Skeletal muscle satellite cell (primary cell): ENCODE results near the gene PARP9.
A peak's percentile ranks its signal among the peaks of the same experiment; 100 is the strongest.

Experiments used
- H3K27me3 ChIP-seq: 2 replicates; pipeline ENCODE4 v1.7.0; 2013; ENCODE audit warnings: low read length; ENCODE audit not compliant: control insufficient read depth, insufficient read depth
- H3K36me3 ChIP-seq: 2 replicates; pipeline ENCODE4 v1.7.0; 2013; ENCODE audit warnings: mild to moderate bottlenecking, control low read depth, low read length; ENCODE audit not compliant: insufficient read depth
- H3K4me1 ChIP-seq: 2 replicates; pipeline ENCODE4 v1.7.0; 2013; ENCODE audit warnings: low read length; ENCODE audit not compliant: control insufficient read depth, insufficient read depth
- H3K4me2 ChIP-seq: 2 replicates; pipeline ENCODE4 v1.7.0; 2013; ENCODE audit warnings: mild to moderate bottlenecking, low read length
- H3K4me3 ChIP-seq: 2 replicates; pipeline ENCODE4 v1.7.0; 2013; ENCODE audit warnings: low read length
- H3K9ac ChIP-seq: 2 replicates; pipeline ENCODE4 v1.7.0; 2013; ENCODE audit warnings: mild to moderate bottlenecking, low read depth, low read length, moderate library complexity
- H3K9me3 ChIP-seq: replicated peaks from 2 replicates; pipeline ENCODE4 v1.7.0; 2013; ENCODE audit warnings: mild to moderate bottlenecking, control low read depth, low read length

PARP9 gene

DNA sequence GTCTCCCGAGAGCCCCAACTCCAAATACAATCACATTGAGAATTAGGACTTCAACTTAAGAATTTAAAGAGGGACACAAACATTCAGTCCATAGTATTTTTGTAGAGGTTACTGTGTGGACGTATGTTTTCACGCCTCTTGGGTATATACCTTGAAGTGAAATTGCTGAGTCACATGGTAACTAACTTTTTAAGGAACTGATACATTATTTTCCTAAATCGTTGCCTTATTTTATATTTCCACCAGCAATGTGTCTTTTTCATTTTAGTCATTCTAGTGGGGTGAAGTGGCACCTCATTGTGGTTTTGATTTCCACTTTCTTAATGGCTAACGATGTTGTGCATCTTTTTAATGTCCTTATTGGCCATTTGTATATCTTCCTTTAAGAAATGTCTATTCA, 25.2 kb upstream of the PARP9 start:
- Histone ChIP-seq H3K9ac (no peak overlapping the region), H3K9me3 (no peaks in the 10 kb centered on the region)

DNA sequence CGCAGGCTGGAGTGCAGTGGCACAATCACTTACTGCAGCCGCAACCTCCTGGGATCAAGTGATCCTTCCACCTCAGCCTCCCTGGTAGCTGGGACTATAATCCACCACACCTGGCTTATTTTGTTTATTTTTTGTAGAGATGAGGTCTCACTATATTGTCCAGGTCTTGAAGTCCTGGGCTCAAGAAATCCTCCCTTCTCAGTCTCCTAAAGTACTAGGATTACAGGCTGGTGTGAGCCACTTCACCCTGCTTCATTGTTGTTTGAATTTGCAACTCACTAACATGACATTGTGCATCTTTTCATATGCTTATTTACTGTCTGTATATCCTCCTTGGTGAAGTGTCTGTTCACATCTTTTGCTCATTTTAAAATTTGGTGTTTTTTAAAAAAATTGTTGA, 23.5 kb upstream of the PARP9 start:
- H3K9me3 ChIP-seq: no peaks in the 10 kb centered on the region
- no peaks in the 10 kb centered on the region for H3K4me1 ChIP-seq
- H3K9ac ChIP-seq: no peak overlapping the region
- H3K4me3 ChIP-seq: no peak overlapping the region
- no peaks in the 10 kb centered on the region for H3K36me3 ChIP-seq
- peaks cover 2% of the 10 kb centered on the region for H3K27me3 ChIP-seq
- H3K4me2 ChIP-seq: no peak overlapping the region

More for the DNA sequence above, 25.2 kb upstream of the PARP9 start:
- no peaks in the 10 kb centered on the region for H3K36me3 ChIP-seq
- no peaks in the 10 kb centered on the region for H3K4me1 ChIP-seq
- peaks cover 2% of the 10 kb centered on the region for H3K27me3 ChIP-seq
- no peak overlapping the region for H3K4me2 ChIP-seq
- H3K4me3 ChIP-seq: no peak overlapping the region

DNA sequence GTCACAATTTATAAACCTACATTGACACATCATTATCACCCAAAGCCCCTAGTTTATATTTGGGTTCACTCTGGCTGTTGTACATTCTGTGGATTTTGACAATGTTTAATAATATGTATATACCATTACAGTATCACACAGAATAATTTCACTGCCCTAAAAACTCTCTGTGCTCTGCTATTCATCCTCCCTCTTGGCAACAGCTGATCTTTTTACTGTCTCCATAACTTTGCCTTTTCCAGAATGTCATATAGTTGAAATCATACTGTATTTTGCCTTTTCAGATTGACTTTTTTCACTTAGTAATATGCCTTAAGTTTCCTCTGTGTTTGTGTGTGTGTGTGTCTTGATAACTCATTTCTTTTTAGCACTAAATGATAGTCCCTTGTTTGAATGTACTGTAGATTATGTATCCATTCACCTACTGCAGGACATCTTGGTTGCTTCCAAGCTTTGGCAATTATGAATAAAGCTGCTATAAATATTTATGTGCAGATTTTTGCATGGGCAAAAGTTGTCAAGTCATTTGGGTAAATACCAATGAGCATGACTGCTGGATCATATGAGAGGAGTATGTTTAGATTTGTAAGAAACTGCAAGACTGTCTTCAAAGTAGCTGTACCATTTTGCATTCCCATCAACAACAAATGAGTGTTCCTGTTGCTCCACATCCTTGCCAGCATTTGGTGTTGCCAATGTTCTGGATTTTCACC, 22.8 kb upstream of the PARP9 start:
- no peak overlapping the region for H3K4me2 ChIP-seq
- no peaks in the 10 kb centered on the region for H3K4me1 ChIP-seq
- no peaks in the 10 kb centered on the region for H3K9me3 ChIP-seq
- H3K9ac ChIP-seq: no peak overlapping the region
- H3K4me3 ChIP-seq: no peak overlapping the region
- H3K36me3 ChIP-seq: no peaks in the 10 kb centered on the region
- H3K27me3 ChIP-seq: peaks cover 2% of the 10 kb centered on the region

DNA sequence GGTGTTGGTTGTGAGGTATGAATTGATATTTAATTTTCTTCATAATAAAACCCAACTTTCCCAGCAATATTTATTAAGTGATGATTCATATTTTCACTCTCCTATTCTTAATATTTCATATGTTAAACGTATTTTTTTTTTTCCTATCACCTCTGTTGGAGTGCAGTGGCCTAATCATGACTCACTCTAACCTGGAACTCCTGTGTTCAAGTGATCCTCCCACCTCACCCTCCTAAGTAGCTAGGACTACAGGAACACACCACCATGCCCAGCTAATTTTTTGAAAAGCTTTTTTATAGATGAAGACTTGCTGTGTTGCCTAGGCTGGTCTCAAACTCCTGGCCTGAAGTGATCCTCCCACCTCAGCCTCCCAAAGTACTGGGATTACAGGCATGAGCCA, 22.0 kb upstream of the PARP9 start:
- no peak overlapping the region for H3K4me3 ChIP-seq
- no peaks in the 10 kb centered on the region for H3K36me3 ChIP-seq
- H3K4me2 ChIP-seq: no peak overlapping the region
- H3K4me1 ChIP-seq: no peaks in the 10 kb centered on the region
- peaks cover 5% of the 10 kb centered on the region for H3K9me3 ChIP-seq
- H3K27me3 ChIP-seq: peaks cover 2% of the 10 kb centered on the region
- H3K9ac ChIP-seq: no peak overlapping the region

DNA sequence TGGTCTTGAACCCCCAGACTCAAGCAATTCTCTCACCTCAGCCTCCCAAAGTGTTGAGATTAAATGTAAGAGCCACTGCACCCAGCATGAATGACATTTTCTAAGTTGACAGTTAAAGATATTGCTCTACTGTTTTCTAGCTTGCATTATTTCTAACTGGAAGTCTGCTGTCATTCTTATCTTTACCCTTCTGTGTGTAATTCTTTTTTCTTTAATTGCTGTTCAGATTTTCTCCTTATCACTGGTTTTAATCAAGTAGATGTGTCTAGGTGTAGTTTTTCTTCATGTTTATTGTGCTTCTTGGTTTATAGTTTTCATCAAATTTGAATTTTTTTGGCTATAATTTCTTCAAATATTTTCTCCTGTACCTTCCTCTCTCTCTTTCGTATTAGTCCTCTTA, 18.3 kb upstream of the PARP9 start:
- Histone ChIP-seq H3K4me1 (peaks cover 5% of the 10 kb centered on the region), H3K9ac (no peak overlapping the region), H3K27me3 (no peaks in the 10 kb centered on the region), H3K9me3 (peaks cover 5% of the 10 kb centered on the region), H3K36me3 (no peaks in the 10 kb centered on the region), H3K4me2 (no peak overlapping the region), H3K4me3 (no peak overlapping the region)

DNA sequence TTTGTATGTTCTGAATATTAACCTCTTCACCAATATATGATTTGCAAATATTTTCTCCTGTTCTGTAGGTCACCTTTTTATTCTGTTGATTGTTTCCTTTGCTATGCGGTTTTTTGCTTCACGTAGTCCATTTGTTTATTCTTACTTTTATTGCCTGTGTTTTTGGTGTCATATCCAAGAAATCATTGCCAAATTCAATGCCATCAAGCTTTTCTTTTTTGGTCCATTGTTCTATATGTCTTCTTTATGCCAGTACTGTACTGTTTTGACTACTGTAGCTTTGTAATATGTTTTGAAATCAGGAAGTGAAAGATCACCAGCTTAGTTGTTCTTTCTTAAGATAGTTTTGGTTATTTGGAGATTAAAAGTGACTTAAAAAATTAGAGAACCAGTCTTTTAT, 17.5 kb upstream of the PARP9 start:
- Histone ChIP-seq H3K4me1 (peaks cover 6% of the 10 kb centered on the region), H3K9me3 (peaks cover 5% of the 10 kb centered on the region), H3K4me2 (no peak overlapping the region), H3K9ac (no peak overlapping the region), H3K4me3 (no peak overlapping the region), H3K27me3 (no peaks in the 10 kb centered on the region), H3K36me3 (no peaks in the 10 kb centered on the region)

DNA sequence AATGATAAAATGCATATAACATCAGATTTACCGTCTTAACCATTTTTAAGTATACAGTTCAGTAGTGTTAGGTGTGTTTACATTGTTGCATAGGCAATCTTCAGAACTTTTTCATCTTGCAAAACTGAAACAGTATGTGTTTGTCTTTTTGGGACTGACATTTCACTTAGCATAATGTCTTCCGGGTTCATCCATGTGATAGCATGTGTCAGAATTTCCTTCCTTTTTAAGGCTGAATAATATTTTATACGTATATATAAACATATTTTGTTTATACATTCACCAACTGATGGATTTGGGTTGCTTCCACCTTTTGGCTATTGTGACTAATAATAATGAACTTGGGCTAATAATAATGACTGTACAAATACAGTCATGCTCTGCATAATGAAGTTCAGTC, 16.4 kb upstream of the PARP9 start:
- Histone ChIP-seq H3K4me1 (peaks cover 6% of the 10 kb centered on the region), H3K4me3 (no peak overlapping the region), H3K27me3 (no peaks in the 10 kb centered on the region), H3K9me3 (peaks cover 5% of the 10 kb centered on the region), H3K4me2 (no peak overlapping the region), H3K36me3 (no peaks in the 10 kb centered on the region), H3K9ac (no peak overlapping the region)

DNA sequence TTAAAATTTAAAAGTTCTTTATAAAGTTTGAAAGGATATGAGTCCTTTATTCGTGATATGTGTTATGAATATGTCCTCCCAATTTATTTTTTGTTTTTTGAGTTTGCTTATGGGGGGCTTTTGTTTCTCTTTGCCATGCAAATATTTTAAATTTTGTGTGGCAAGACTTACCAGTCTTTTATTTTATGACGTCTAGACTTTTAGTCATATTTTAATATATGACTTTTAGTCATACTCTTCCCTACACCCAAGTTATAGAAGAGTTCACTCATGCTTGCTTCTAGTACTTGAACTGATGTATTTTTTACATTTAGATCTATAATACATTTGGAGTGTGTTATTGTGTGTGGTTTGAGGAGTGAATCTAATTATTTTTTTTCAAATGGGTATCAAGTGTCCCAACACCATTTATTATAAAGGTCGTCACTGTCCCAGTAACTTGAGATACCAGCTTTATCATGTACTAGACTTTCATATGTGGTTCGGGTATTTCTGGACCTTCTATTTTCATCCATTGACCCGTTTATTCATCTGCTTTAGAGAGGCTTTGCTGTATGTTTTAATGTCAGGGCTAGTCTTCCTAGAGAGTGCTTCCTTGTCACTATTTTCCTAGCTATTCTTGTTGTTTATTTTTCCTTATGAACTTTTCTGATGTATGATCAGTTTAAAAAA, 14.1 kb upstream of the PARP9 start:
- no peak overlapping the region for H3K9ac ChIP-seq
- peaks cover 8% of the 10 kb centered on the region for H3K4me1 ChIP-seq
- peaks cover 5% of the 10 kb centered on the region for H3K9me3 ChIP-seq
- peak overlapping the region; percentile 64 for H3K4me3 ChIP-seq
- H3K27me3 ChIP-seq: no peaks in the 10 kb centered on the region
- H3K36me3 ChIP-seq: no peaks in the 10 kb centered on the region
- H3K4me2 ChIP-seq: peak overlapping the region; percentile 89

DNA sequence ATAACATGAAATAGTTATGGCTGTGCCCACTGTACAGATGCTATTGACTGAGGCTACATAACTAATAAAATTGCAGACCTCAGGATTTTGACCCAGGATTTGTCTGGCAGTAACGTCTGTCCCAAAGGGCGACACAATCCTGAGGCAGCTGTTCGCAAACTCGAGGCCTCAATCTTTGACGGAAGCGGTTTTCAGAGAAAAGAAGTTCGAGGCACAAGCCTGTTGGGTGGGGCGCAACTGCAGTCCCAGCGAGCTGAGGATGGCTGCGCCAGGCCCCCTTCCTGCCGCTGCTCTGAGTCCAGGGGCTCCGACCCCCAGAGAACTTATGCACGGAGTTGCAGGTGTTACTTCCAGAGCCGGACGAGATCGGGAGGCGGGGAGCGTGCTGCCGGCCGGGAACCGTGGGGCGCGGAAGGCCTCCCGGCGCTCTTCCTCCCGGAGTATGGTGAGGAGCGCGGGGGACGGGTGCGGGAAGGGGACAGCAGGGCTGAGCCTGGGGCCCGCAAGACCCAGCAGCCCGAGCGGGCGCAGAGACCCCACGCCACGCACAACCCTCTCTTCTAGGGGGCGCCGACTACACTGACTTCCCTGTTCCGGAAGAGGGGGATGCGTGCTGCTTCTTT, 13.4 kb upstream of the PARP9 start, which contains the start of gene PARP15:
PARP15 (plus strand) TSS at position 242 of the 623 bp plus-strand sequence; CDS start at position 260, 18 bp downstream.
- Histone ChIP-seq H3K4me2 (peak within 1 kb of the TSS; percentile 89), H3K9me3 (peaks cover 5% of the 10 kb centered on the region), H3K36me3 (no peaks in the 10 kb centered on the region), H3K9ac (peak within 1 kb of the TSS; percentile 26), H3K27me3 (no peaks in the 10 kb centered on the region), H3K4me1 (peaks cover 13% of the 10 kb centered on the region), H3K4me3 (peak within 1 kb of the TSS; percentile 64)

DNA sequence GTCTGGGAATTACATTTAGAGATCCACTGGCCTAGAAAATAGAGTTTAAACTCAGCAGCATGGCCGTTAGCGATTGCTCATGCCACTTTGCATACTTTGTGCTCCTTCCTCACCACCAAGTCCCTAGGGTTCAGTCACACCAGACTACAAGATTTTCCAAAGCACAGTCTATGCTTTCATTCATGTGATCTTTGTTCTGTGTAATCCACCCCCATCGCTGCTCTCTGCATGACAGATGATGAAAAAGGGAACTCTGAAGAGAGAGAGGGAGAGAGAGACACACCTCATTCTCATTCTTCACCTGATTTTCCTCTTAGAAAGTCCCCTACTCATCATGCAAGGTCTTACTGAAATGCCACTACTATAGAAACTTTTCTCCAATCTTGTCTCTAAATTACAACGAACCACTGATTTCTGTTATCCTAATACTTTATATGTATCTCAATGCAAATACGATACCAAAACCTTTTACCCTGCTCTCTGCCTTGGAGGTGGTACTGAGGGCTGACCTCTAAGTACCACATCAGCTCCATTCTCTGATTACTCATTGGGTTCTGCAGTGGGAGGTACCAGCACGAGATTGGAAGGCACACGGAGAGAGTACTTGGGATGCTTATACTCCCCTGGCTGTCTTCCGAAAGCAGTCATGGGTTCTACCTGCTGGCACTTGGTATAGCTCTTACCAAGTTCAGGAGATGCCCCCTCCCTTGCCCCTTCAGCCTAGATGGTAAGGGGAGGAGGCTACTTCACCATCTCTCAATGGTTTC, 12.3 kb upstream of the PARP9 start:
- H3K9ac ChIP-seq: no peak overlapping the region
- H3K4me3 ChIP-seq: no peak overlapping the region
- peaks cover under 1% of the 10 kb centered on the region for H3K9me3 ChIP-seq
- no peaks in the 10 kb centered on the region for H3K27me3 ChIP-seq
- peaks cover 13% of the 10 kb centered on the region for H3K4me1 ChIP-seq
- no peak overlapping the region for H3K4me2 ChIP-seq
- H3K36me3 ChIP-seq: peaks cover 2% of the 10 kb centered on the region

DNA sequence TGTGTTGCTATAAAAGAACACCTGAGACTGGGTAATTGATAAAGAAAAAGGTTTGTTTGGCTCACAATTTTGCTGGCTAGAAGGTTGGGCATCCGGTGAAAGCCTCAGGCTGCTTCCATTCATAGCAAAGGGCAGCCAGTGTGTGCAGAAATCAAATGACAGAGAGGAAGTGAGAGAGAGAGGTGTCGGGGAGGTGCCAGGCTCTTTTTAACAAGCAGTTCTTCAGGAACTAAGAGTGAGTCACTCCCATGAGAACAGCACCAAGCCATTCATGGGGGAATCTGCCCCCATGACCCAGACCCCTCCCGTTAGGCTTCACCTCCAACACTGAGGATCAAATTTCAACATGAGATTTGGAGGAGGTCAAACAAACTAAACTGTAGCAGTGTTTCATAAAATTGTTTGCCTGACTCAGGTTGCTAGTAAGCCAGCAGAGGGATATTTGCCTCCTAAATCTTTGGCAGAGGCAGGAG, 8.9 kb upstream of the PARP9 start:
- no peak overlapping the region for H3K9ac ChIP-seq
- H3K4me2 ChIP-seq: peak overlapping the region; percentile 4
- H3K9me3 ChIP-seq: no peaks in the 10 kb centered on the region
- no peaks in the 10 kb centered on the region for H3K27me3 ChIP-seq
- peaks cover 12% of the 10 kb centered on the region for H3K36me3 ChIP-seq
- H3K4me3 ChIP-seq: no peak overlapping the region
- H3K4me1 ChIP-seq: peaks cover 13% of the 10 kb centered on the region
